Measurements from ENCODE around the gene NCAM1.

The NCAM1 gene

GRCh38 chr11:113315811-113316210 lies 354.6 kb downstream of the NCAM1 start:
- H3K79me2 ChIP-seq (ENCODE audit: control insufficient read depth, insufficient read depth, low read length), result no peaks in the 10 kb centered on the region
- no peak overlapping the region for H3K23ac ChIP-seq (ENCODE audit: low read length)
- no peak overlapping the region for H2AK5ac ChIP-seq (ENCODE audit: low read length)
- H3K4me3 ChIP-seq (ENCODE audit: low read length), result no peak overlapping the region
- H3K27ac ChIP-seq (ENCODE audit: low read depth, low read length), result no peak overlapping the region
- no peak overlapping the region for H3K56ac ChIP-seq (ENCODE audit: low read length)
- H3K36me3 ChIP-seq (ENCODE audit: control insufficient read depth, insufficient read depth, low read length), result no peaks in the 10 kb centered on the region
- H2BK5ac ChIP-seq (ENCODE audit: low read length), result no peak overlapping the region
- H3K9ac ChIP-seq (ENCODE audit: low read length), result no peak overlapping the region
- no CpG with 5 or more reads among the region's 6 CpGs for WGBS (ENCODE audit: extremely low coverage, insufficient coverage, low lambda C conversion rate)
- no peak overlapping the region for H4K8ac ChIP-seq (ENCODE audit: low read depth, low read length)
- H2BK120ac ChIP-seq (ENCODE audit: low read depth, low read length), result no peak overlapping the region
- H3K4me2 ChIP-seq (ENCODE audit: low read length), result no peak overlapping the region
- no peaks in the 10 kb centered on the region for H3K27me3 ChIP-seq (ENCODE audit: insufficient read depth, low read length, poor library complexity)
- DNase-seq, result no peak
- H3K18ac ChIP-seq (ENCODE audit: low read length), result no peak overlapping the region
- H4K5ac ChIP-seq (ENCODE audit: low read length), result no peak overlapping the region
- no peak overlapping the region for H2BK15ac ChIP-seq (replicated peaks; ENCODE audit: low read depth)
- H3K4me1 ChIP-seq (ENCODE audit: control insufficient read depth, low read depth, low read length), result no peaks in the 10 kb centered on the region
- H3K79me1 ChIP-seq (ENCODE audit: low read length), result no peaks in the 10 kb centered on the region
- H3K4ac ChIP-seq (ENCODE audit: low read depth, low read length), result no peak overlapping the region

GRCh38 chr11:113316256-113316655 lies 355.0 kb downstream of the NCAM1 start:
- H3K23ac ChIP-seq (ENCODE audit: low read length), result no peak overlapping the region
- no peak overlapping the region for H2BK120ac ChIP-seq (ENCODE audit: low read depth, low read length)
- H3K4me3 ChIP-seq (ENCODE audit: low read length), result no peak overlapping the region
- H3K18ac ChIP-seq (ENCODE audit: low read length), result no peak overlapping the region
- no peak for DNase-seq
- no peak overlapping the region for H3K4me2 ChIP-seq (ENCODE audit: low read length)
- H2AK5ac ChIP-seq (ENCODE audit: low read length), result no peak overlapping the region
- no peaks in the 10 kb centered on the region for H3K27me3 ChIP-seq (ENCODE audit: insufficient read depth, low read length, poor library complexity)
- no peaks in the 10 kb centered on the region for H3K4me1 ChIP-seq (ENCODE audit: control insufficient read depth, low read depth, low read length)
- no CpG with 5 or more reads among the region's 1 CpG for WGBS (ENCODE audit: extremely low coverage, insufficient coverage, low lambda C conversion rate)
- no peak overlapping the region for H2BK15ac ChIP-seq (replicated peaks; ENCODE audit: low read depth)
- no peak overlapping the region for H3K27ac ChIP-seq (ENCODE audit: low read depth, low read length)
- no peaks in the 10 kb centered on the region for H3K79me2 ChIP-seq (ENCODE audit: control insufficient read depth, insufficient read depth, low read length)
- H4K8ac ChIP-seq (ENCODE audit: low read depth, low read length), result no peak overlapping the region
- no peak overlapping the region for H3K4ac ChIP-seq (ENCODE audit: low read depth, low read length)
- H3K36me3 ChIP-seq (ENCODE audit: control insufficient read depth, insufficient read depth, low read length), result no peaks in the 10 kb centered on the region
- H3K56ac ChIP-seq (ENCODE audit: low read length), result no peak overlapping the region
- H4K5ac ChIP-seq (ENCODE audit: low read length), result no peak overlapping the region
- no peak overlapping the region for H2BK5ac ChIP-seq (ENCODE audit: low read length)
- no peak overlapping the region for H3K9ac ChIP-seq (ENCODE audit: low read length)
- no peaks in the 10 kb centered on the region for H3K79me1 ChIP-seq (ENCODE audit: low read length)

GRCh38 chr11:113317339-113317738 lies 356.1 kb downstream of the NCAM1 start:
- Histone ChIP-seq H2BK120ac (ENCODE audit: low read depth, low read length) (no peak overlapping the region), H3K36me3 (ENCODE audit: control insufficient read depth, insufficient read depth, low read length) (no peaks in the 10 kb centered on the region), H3K4me1 (ENCODE audit: control insufficient read depth, low read depth, low read length) (no peaks in the 10 kb centered on the region), H4K5ac (ENCODE audit: low read length) (no peak overlapping the region), H3K4me2 (ENCODE audit: low read length) (no peak overlapping the region), H3K56ac (ENCODE audit: low read length) (no peak overlapping the region), H3K27ac (ENCODE audit: low read depth, low read length) (no peak overlapping the region), H3K4ac (ENCODE audit: low read depth, low read length) (no peak overlapping the region), H3K79me1 (ENCODE audit: low read length) (no peaks in the 10 kb centered on the region), H3K23ac (ENCODE audit: low read length) (no peak overlapping the region), H3K9ac (ENCODE audit: low read length) (no peak overlapping the region), H2BK15ac (replicated peaks; ENCODE audit: low read depth) (no peak overlapping the region), H2BK5ac (ENCODE audit: low read length) (no peak overlapping the region), H3K18ac (ENCODE audit: low read length) (no peak overlapping the region), H2AK5ac (ENCODE audit: low read length) (no peak overlapping the region), H3K79me2 (ENCODE audit: control insufficient read depth, insufficient read depth, low read length) (no peaks in the 10 kb centered on the region), H4K8ac (ENCODE audit: low read depth, low read length) (no peak overlapping the region), H3K4me3 (ENCODE audit: low read length) (no peak overlapping the region), H3K27me3 (ENCODE audit: insufficient read depth, low read length, poor library complexity) (no peaks in the 10 kb centered on the region)
- peak; percentile 64 for DNase-seq
- no CpG with 5 or more reads among the region's 2 CpGs for WGBS (ENCODE audit: extremely low coverage, insufficient coverage, low lambda C conversion rate)

GRCh38 chr11:113319085-113319484 lies 357.9 kb downstream of the NCAM1 start:
- no peak for DNase-seq
- Histone ChIP-seq H3K27ac (ENCODE audit: low read depth, low read length) (no peak overlapping the region), H2BK120ac (ENCODE audit: low read depth, low read length) (no peak overlapping the region), H3K79me2 (ENCODE audit: control insufficient read depth, insufficient read depth, low read length) (no peaks in the 10 kb centered on the region), H3K4me2 (ENCODE audit: low read length) (no peak overlapping the region), H3K18ac (ENCODE audit: low read length) (no peak overlapping the region), H3K4ac (ENCODE audit: low read depth, low read length) (no peak overlapping the region), H2AK5ac (ENCODE audit: low read length) (no peak overlapping the region), H2BK5ac (ENCODE audit: low read length) (no peak overlapping the region), H2BK15ac (replicated peaks; ENCODE audit: low read depth) (no peak overlapping the region), H3K27me3 (ENCODE audit: insufficient read depth, low read length, poor library complexity) (no peaks in the 10 kb centered on the region), H4K5ac (ENCODE audit: low read length) (no peak overlapping the region), H4K8ac (ENCODE audit: low read depth, low read length) (no peak overlapping the region), H3K4me1 (ENCODE audit: control insufficient read depth, low read depth, low read length) (no peaks in the 10 kb centered on the region), H3K4me3 (ENCODE audit: low read length) (no peak overlapping the region), H3K36me3 (ENCODE audit: control insufficient read depth, insufficient read depth, low read length) (no peaks in the 10 kb centered on the region), H3K56ac (ENCODE audit: low read length) (no peak overlapping the region), H3K79me1 (ENCODE audit: low read length) (no peaks in the 10 kb centered on the region), H3K9ac (ENCODE audit: low read length) (no peak overlapping the region), H3K23ac (ENCODE audit: low read length) (no peak overlapping the region)
- WGBS (ENCODE audit: extremely low coverage, insufficient coverage, low lambda C conversion rate), result no CpG with 5 or more reads among the region's 4 CpGs

GRCh38 chr11:113322158-113322557 lies 360.9 kb downstream of the NCAM1 start:
- Histone ChIP-seq H4K8ac (ENCODE audit: low read depth, low read length) (no peak overlapping the region), H3K27me3 (ENCODE audit: insufficient read depth, low read length, poor library complexity) (no peaks in the 10 kb centered on the region), H2BK120ac (ENCODE audit: low read depth, low read length) (no peak overlapping the region), H3K23ac (ENCODE audit: low read length) (no peak overlapping the region), H2AK5ac (ENCODE audit: low read length) (no peak overlapping the region), H2BK15ac (replicated peaks; ENCODE audit: low read depth) (no peak overlapping the region), H3K56ac (ENCODE audit: low read length) (no peak overlapping the region), H3K4me1 (ENCODE audit: control insufficient read depth, low read depth, low read length) (no peaks in the 10 kb centered on the region), H3K9ac (ENCODE audit: low read length) (no peak overlapping the region), H3K4me3 (ENCODE audit: low read length) (no peak overlapping the region), H3K4ac (ENCODE audit: low read depth, low read length) (no peak overlapping the region), H3K36me3 (ENCODE audit: control insufficient read depth, insufficient read depth, low read length) (no peaks in the 10 kb centered on the region), H3K79me1 (ENCODE audit: low read length) (no peaks in the 10 kb centered on the region), H3K79me2 (ENCODE audit: control insufficient read depth, insufficient read depth, low read length) (no peaks in the 10 kb centered on the region), H4K5ac (ENCODE audit: low read length) (no peak overlapping the region), H3K4me2 (ENCODE audit: low read length) (no peak overlapping the region), H3K27ac (ENCODE audit: low read depth, low read length) (no peak overlapping the region), H2BK5ac (ENCODE audit: low read length) (no peak overlapping the region), H3K18ac (ENCODE audit: low read length) (no peak overlapping the region)
- 100% methylated on average over 2 of the region's 4 CpGs for WGBS (ENCODE audit: extremely low coverage, insufficient coverage, low lambda C conversion rate)
- no peak for DNase-seq

GRCh38 chr11:113324250-113324649 lies 363.0 kb downstream of the NCAM1 start:
- Histone ChIP-seq H3K27me3 (ENCODE audit: insufficient read depth, low read length, poor library complexity) (no peaks in the 10 kb centered on the region), H3K4ac (ENCODE audit: low read depth, low read length) (no peak overlapping the region), H4K8ac (ENCODE audit: low read depth, low read length) (no peak overlapping the region), H2BK5ac (ENCODE audit: low read length) (no peak overlapping the region), H2AK5ac (ENCODE audit: low read length) (no peak overlapping the region), H2BK15ac (replicated peaks; ENCODE audit: low read depth) (no peak overlapping the region), H3K79me1 (ENCODE audit: low read length) (no peaks in the 10 kb centered on the region), H2BK120ac (ENCODE audit: low read depth, low read length) (no peak overlapping the region), H3K9ac (ENCODE audit: low read length) (no peak overlapping the region), H3K18ac (ENCODE audit: low read length) (no peak overlapping the region), H3K27ac (ENCODE audit: low read depth, low read length) (no peak overlapping the region), H3K36me3 (ENCODE audit: control insufficient read depth, insufficient read depth, low read length) (no peaks in the 10 kb centered on the region), H3K79me2 (ENCODE audit: control insufficient read depth, insufficient read depth, low read length) (no peaks in the 10 kb centered on the region), H3K56ac (ENCODE audit: low read length) (no peak overlapping the region), H4K5ac (ENCODE audit: low read length) (no peak overlapping the region), H3K23ac (ENCODE audit: low read length) (no peak overlapping the region), H3K4me2 (ENCODE audit: low read length) (no peak overlapping the region), H3K4me1 (ENCODE audit: control insufficient read depth, low read depth, low read length) (no peaks in the 10 kb centered on the region), H3K4me3 (ENCODE audit: low read length) (no peak overlapping the region)
- no CpG with 5 or more reads among the region's 5 CpGs for WGBS (ENCODE audit: extremely low coverage, insufficient coverage, low lambda C conversion rate)
- DNase-seq, result no peak

Measured in mesendoderm (in vitro differentiated cells).